Sigmoid colon (tissue), 7 donors: ENCODE data around the gene TTC9B. TPM values are rescaled to one million over a fixed set of nuclear protein-coding genes. Genes with fewer than 3 reads are reported as not detected.

ENCODE experiments used
- DNase-seq: peaks from one replicate; pipeline ENCODE4 v3.0.0-alpha.2; 2019
- H3K27ac ChIP-seq, 4 donors: fragments of 200-600 bp; sonication (generic); one replicate each; pipeline ENCODE4 v1.5.1; 2016 to 2019; ENCODE audit warnings: mild to moderate bottlenecking in 1 of 4
- H3K27me3 ChIP-seq, 3 donors: fragments of 200-600 bp; sonication (generic); one replicate each; pipeline ENCODE4 v1.5.1; 2019; ENCODE audit warnings: mild to moderate bottlenecking in 1 of 3
- H3K36me3 ChIP-seq, 4 donors: fragments of 200-600 bp; sonication (generic); one replicate each; pipeline ENCODE4 v1.5.1; 2016 to 2019
- H3K4me1 ChIP-seq, 4 donors: fragments of 200-600 bp; sonication (generic); one replicate each; pipeline ENCODE4 v1.5.1; 2017 to 2019
- H3K4me3 ChIP-seq, 4 donors: fragments of 200-600 bp; sonication (generic); one replicate each; pipeline ENCODE4 v1.5.1; 2017 to 2019; ENCODE audit warnings: mild to moderate bottlenecking in 2 of 4, moderate library complexity in 1 of 4
- H3K9me3 ChIP-seq, 4 donors: fragments of 200-600 bp in 3 of 4; sonication (generic) in 3 of 4; one replicate each; pipeline versions ENCODE4 v1.5.1 to v1.6.1; 2013 to 2019
- CTCF ChIP-seq, 4 experiments: fragments of 450-650 bp in 3 of 4; fragments of 200-600 bp in 1 of 4; IDR thresholded peaks; one replicate each; pipeline ENCODE4 v1.5.1; 2016 to 2019; ENCODE audit warnings: antibody characterized with exemption in 4 of 4, mild to moderate bottlenecking in 3 of 4, moderate library complexity in 2 of 4
- EP300 ChIP-seq, 4 donors: sonication (generic); formaldehyde crosslinking; IDR thresholded peaks; one replicate each; pipeline ENCODE4 v1.6.1; 2017; ENCODE audit warnings: antibody characterized with exemption in 4 of 4
- POLR2A ChIP-seq, 2 donors: fragments of 450-650 bp; IDR thresholded peaks; one replicate each; pipeline ENCODE4 v1.6.1; 2016; ENCODE audit warnings: antibody characterized with exemption in 2 of 2, mild to moderate bottlenecking in 2 of 2, moderate library complexity in 2 of 2
- POLR2AphosphoS5 ChIP-seq, 4 donors: sonication (generic); formaldehyde crosslinking; IDR thresholded peaks; one replicate each; pipeline ENCODE4 v1.6.1; 2017; ENCODE audit warnings: antibody characterized with exemption in 4 of 4
- WGBS, 2 donors: extraction: QIAGEN DNeasy Blood & Tissue Kit; methylation state at CpG; one replicate each; pipeline ENCODE4 v1.1.7; 2013; 5-methylcytosine and 5-hydroxymethylcytosine counted together
- intact Hi-C: fragments of 100-400 bp; cut with DNase I; formaldehyde crosslinking; loops from one replicate; pipeline ENCODE4 v1.15.1; 2023
- polyA plus RNA-seq, 3 donors: library from polyadenylated mRNA; stranded (reverse); fragments of 200-250 nt; gene quantifications; one replicate each; pipeline ENCODE4 v1.2.3, GENCODE V29; 2013
- total RNA-seq, 4 donors: library from RNA; depleted of rRNA; stranded (reverse); fragments of >200 nt; gene quantifications; one replicate each; pipeline ENCODE4 v1.1.0, GENCODE V29; 2016
- donor health status: healthy with polysubstance abuse.
- donor health status: Bipolar disorder and iron deficiency.
- donor health status: healthy.

Gene TTC9B
- total and polyA plus RNA-seq, 7 donors = 0.34 to 5.0 (median 1.1) TPM; not detected in 4

GRCh38 chr19:40200341-40201099, 17.7 kb downstream of the TTC9B start:
- Histone ChIP-seq H3K4me1 (no peaks in the 10 kb centered on the region), H3K27ac (no peak overlapping the region), H3K27me3 (no peaks in the 10 kb centered on the region), H3K4me3 (no peak overlapping the region), H3K9me3 (no peaks in the 10 kb centered on the region), H3K36me3 (peaks cover 5 to 62% (median 18%) of the 10 kb centered on the region in 4 donors)
- TF ChIP-seq EP300 (IDR thresholded peaks at IDR 0.05) (no peak), POLR2AphosphoS5 (IDR thresholded peaks at IDR 0.05) (no peak), CTCF (IDR thresholded peaks at IDR 0.05) (no peak), POLR2A (IDR thresholded peaks at IDR 0.05) (no peak)
- intact Hi-C loops = no loop called here
- DNase-seq = no peak
- WGBS, 2 donors = 81 to 83% methylated on average over 9 of the region's 9 CpGs

GRCh38 chr19:40198272-40198990, 19.8 kb downstream of the TTC9B start:
- 96 to 97% methylated on average over 29 of the region's 29 CpGs for WGBS, 2 donors
- Histone ChIP-seq H3K36me3 (peaks cover 0 to 41% (median 10%) of the 10 kb centered on the region in 4 donors), H3K27me3 (no peaks in the 10 kb centered on the region), H3K4me1 (peaks cover 0 to 10% (median 1%) of the 10 kb centered on the region in 4 donors), H3K27ac (no peak overlapping the region), H3K9me3 (no peaks in the 10 kb centered on the region), H3K4me3 (no peak overlapping the region)
- no peak for TF ChIP-seq CTCF (IDR thresholded peaks at IDR 0.05)
- TF ChIP-seq POLR2AphosphoS5 (IDR thresholded peaks at IDR 0.05) = no peak
- TF ChIP-seq POLR2A (IDR thresholded peaks at IDR 0.05) = no peak
- TF ChIP-seq EP300 (IDR thresholded peaks at IDR 0.05) = no peak
- intact Hi-C loops = no loop called here
- DNase-seq = no peak

GRCh38 chr19:40193587-40193849, 24.7 kb downstream of the TTC9B start:
- H3K36me3 ChIP-seq = peaks cover 0 to 3% (median 0%) of the 10 kb centered on the region in 4 donors
- 91% methylated on average over 3 of the region's 3 CpGs for WGBS, 2 donors
- H3K4me1 ChIP-seq = peaks cover 0 to 31% (median 21%) of the 10 kb centered on the region in 4 donors
- H3K27me3 ChIP-seq = no peaks in the 10 kb centered on the region
- intact Hi-C loops = loop anchor here (5.0 kb wide), 1 partner anchor 89 kb away; no protein-coding TSS in a partner anchor
- TF ChIP-seq POLR2AphosphoS5 (IDR thresholded peaks at IDR 0.05) (no peak), CTCF (IDR thresholded peaks at IDR 0.05) (no peak), EP300 (IDR thresholded peaks at IDR 0.05) (no peak)
- H3K27ac ChIP-seq = no peak overlapping the region
- H3K4me3 ChIP-seq = no peak overlapping the region
- no peak for DNase-seq
- H3K9me3 ChIP-seq = no peaks in the 10 kb centered on the region

GRCh38 chr19:40192758-40193586, 25.2 kb downstream of the TTC9B start:
- no peaks in the 10 kb centered on the region for H3K9me3 ChIP-seq
- H3K4me1 ChIP-seq = peaks cover 0 to 31% (median 21%) of the 10 kb centered on the region in 4 donors
- 89 to 92% methylated on average over 5 of the region's 5 CpGs for WGBS, 2 donors
- H3K36me3 ChIP-seq = no peaks in the 10 kb centered on the region
- intact Hi-C loops = loop anchor here (5.0 kb wide), 1 partner anchor 89 kb away; no protein-coding TSS in a partner anchor
- no peak overlapping the region for H3K27ac ChIP-seq
- no peaks in the 10 kb centered on the region for H3K27me3 ChIP-seq
- TF ChIP-seq POLR2AphosphoS5 (IDR thresholded peaks at IDR 0.05) (no peak), CTCF (IDR thresholded peaks at IDR 0.05) (no peak), POLR2A (IDR thresholded peaks at IDR 0.05) (no peak), EP300 (IDR thresholded peaks at IDR 0.05) (no peak)
- DNase-seq = no peak
- peak overlapping the region in 2 of 4 donors; percentile 92 to 98 for H3K4me3 ChIP-seq
